Stimulated activated CD4-positive, alpha-beta T cell treated with anti-CD3 and anti-CD28 coated beads, Interleukin-4, amount 100 ng/mL, for 24 hours (primary cell): ENCODE results near the gene VOPP1.
A peak's percentile ranks its signal among the peaks of the same experiment; 100 is the strongest.

Experiments
- DNase-seq: peaks from one replicate; pipeline ENCODE4 v3.0.0-alpha.2; 2020

VOPP1 gene

DNA sequence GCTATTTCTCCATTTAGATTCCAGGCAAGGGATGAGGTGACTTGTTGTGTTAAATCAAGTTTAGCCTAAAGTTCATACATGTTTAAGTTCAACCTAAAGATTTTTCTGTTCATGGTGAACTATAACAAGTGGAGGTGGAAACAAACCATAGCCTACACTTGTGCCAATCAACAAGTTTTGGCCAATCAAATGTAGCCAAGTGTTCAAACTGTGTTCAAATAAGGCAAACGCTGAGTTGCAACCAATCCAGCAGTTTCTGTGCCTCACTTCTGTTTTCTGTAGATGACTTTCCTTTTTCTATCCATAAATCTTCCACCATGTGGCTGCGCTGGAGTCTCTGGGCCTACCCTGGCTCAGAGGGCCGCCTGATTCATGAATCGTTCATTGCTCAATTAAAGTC lies 4.5 kb upstream of the VOPP1 start:
- DNase-seq, result no peak

DNA sequence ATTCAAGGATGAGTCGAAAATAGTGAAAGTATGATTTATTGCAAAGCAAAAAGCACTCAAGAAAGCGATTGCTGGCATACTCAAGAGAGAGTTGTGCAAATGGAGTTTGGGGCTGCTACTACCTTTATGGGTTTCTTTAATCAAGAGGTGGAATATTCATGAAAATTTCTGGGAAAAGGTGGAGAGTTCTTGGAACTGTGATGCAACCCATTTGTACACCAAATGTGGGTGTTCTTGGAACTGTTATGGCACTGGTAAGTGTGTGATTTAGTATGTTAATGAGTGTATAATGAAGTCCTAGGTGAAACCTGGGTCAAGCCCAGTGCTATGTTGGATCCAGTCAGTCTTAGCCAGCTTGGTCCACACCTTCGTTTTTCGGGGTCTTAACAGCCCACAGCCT lies 3.4 kb upstream of the VOPP1 start:
- DNase-seq, result peak; percentile 1

DNA sequence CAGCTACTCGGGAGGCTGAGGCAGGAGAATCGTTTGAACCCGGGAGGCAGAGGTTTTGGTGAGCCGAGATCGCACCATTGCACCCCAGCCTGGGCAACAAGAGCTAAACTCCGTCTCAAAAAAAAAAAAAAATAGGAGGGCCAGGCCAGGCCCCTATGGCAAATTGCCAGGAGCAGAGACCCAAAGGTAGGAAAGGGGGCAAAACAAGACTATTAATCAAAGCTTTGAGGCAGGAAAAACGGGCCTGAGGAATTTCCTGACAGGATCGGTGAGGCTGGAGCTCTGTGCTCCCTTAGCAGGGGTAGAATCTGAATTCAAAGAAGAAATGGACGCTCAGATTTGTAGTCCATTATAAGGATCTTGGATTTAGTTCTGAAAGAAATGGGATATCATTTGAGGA lies 2.8 kb upstream of the VOPP1 start:
- DNase-seq, result no peak

DNA sequence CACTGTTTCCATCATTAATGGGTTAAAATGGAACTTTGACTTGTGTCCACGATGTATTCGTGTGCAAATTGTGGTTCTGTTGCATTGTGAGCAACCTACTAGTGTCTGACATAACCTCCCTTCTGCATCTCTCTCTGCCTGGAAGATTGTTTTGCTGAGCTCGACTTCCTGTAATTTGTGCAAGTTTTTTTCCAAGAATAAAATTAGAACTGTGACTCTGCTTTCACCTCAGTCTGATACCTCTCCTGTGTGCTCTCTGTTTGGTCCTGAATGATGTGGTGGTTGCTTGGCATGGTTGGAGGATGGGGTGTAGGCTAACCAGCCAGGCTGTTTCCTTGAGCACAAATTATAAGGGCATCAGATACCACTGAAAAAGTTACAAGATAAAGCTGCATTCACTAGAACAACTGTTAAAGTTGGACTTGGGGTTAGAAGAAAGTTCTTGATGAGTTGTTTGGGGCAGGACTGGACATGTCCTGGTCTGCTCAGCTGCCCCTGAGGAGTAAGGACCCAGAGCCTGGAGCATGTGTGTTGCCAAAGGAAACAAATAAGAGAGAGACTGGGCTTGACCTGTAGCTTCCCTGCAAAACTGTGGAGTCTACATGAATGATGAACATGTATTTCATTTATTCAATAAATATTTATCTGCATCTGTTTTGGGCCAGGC lies 1.9 kb upstream of the VOPP1 start:
- DNase-seq, result no peak

DNA sequence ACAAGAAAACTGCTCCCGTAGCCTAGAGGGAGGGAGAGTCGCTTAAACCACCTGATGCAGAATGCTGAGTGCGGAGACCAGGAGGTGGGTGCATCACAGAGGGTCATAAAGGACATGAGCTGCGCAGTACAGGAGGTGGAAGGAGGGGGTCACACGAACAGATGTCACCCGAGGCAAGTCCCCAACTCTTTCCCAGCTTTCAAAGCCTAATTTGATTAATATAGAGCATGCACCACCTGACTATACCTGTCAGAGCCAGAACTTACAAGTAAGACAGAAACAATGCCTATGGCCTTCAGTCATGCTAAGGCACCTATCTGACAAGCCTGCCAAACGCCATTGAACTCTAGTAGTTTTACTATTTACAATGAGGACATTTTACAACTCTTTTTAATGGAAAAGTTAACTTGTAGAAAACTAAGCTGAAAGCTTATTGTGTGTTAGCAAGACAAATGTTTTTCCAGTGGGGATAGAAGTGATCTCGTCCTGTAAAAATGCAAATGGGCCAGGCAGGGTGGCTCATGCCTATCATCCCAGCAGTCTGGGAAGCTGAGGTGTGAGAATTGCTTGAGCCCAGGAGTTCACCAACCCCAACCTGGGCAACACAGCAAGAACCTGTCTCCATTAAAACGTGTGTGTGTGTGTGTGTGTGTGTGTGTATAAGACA lies 1.1 kb upstream of the VOPP1 start:
- DNase-seq, result no peak

DNA sequence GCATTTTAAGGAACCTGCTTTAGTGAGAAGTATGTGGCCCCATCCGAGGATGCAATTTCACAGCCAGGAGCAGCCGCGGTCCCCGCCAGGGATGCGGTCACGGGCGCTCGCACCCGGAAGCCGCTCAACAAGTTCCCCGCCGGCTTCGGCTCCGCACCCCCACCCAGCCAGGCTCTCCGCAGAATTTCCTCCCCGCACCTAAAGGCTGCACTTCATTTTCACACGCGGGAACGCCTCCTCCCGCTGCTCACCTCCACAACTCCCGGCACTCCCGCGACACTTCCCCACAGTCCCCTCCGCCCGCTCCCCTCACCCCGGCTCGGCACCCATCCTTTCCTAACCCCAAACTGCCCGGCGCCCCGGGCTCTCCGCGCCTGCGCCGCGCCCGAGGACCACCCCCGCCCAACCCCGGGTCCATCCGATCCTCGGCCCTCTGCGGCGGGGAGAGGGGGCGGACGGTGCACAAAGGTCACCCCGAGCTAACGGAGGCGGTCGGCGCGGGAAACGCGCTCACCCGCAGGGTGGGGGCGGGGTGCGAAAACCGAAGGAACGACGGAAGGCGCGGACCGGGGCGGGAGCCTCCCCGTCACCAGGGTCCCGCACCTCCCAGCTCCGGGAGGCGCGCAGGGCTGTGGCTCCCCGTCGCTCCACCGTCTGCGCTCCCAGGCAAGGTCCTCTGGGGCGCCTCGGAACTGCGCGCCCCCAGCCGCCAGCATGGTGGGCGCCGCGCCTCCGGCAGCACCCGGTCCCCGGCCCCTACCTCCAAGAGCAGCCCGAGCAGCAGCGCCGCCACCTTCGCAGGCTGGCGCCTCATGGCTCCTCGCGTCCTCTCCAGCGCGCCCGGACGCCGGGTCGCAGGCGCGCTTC lies 558 bp downstream of the VOPP1 start:
- peak; percentile 67 for DNase-seq

DNA sequence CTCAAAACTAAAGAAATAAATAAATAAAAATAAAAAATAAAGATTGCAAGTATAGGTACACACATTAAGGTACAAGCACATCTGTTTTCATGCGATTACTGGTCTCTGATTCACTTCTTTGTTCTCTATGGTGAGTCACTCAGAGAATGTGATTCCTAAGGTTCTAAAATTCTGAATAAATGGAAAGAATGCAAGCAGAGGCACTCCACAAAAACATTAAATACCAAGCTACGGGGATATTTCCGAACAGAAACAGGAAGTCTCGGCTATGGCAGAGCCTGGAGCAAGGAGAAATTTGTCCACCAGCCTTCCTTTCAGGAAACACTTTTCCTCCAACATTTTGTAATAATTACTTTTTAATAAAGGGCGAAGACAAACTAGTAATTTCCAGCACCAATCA lies 1.4 kb downstream of the VOPP1 start:
- DNase-seq, result no peak

DNA sequence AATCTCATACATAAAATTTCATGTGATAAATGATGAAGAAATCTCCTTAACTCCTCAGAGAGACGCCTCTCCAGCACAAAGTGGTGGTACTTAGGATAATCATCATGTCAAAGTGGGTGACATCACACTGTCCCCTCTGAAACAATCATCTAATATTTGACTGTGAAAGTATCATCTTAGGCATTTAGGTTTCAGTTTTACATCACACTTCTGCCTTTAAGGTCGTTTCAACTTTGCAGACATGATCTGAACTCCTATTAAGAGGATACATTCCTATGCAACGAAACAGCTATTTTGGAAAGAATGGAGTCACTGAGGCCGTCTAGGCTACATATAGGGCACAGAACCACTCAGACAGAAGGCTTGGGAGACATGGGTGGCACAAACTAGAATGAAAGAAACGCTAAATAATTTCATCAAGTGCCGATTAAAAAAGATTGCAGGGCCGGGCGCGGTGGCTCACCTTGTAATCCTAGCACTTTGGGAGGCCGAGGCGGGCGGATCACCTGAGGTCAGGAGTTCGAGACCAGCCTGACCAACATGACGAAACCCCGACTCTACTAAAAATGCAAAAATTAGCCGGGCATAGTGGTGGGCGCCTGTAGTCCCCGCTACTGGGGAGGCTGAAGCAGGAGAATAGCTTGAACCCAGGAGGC lies 2.0 kb downstream of the VOPP1 start:
- no peak for DNase-seq

DNA sequence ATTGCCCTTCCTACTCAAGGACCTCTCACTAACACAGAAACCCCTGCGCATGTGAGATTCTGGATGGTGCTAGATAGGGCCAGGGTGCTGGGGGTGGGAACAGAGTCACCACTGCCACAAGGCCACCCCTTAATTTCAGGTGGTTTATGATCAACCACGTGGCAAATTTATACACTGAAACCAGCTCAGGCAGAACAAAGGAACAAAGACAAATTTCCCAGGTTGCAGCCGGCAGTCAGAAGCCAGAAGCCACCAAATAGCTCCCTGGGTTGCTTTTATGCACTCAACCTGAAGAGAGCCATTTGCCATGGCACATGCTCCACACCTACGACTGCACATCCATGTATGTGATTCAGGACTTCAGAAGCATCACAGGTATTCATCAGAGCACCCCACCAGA lies 2.5 kb downstream of the VOPP1 start:
- peak; percentile 66 for DNase-seq

DNA sequence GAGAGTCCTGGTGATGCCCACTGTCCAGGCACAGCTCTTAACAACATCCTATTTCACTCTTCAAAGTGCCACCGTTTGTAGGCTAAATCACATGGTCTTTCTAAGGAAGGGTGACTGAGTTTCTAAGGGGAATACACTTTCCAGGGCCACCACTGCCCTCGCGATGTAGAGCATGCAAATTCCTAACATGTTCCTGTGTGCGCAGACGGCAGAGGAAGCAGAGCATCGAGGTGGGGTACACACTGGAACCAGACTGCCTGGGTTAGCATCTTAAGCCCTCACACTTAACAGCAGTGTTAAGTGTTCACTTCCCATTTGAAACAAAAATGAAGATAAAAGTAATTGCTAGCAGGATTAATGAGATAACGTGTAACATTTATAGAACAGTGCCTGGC lies 3.0 kb downstream of the VOPP1 start:
- no peak for DNase-seq

DNA sequence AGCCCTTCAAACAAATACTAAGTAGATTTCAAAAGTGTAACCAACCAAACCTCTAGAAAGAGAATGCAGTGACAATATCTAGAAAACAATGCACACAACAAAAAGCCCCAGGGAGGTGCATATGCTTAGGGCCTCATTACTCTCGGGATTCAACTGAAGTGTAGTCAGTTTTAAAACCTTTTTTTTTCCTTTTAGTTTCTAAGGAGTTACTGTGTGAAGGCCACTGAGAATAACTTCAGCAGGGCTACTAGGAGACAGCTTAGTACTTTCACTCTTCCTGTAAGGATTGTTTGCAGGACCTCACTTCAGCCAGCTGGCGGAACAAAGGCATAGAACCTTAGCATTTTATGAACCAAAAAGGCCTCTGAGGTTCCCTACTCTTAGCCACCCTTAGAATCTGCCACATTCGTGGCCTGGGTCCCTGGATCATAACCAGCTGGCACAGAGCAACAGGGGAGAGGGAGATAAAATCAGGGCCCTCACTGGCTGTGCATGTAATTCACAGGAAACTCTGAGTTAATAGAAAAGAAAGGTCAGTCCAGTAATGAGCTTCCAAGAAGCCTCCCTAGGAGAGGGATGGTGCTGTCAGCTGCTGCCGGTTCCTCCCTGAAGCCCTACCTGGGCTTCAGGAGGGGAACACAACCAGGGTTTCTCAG lies 3.6 kb downstream of the VOPP1 start:
- no peak for DNase-seq

DNA sequence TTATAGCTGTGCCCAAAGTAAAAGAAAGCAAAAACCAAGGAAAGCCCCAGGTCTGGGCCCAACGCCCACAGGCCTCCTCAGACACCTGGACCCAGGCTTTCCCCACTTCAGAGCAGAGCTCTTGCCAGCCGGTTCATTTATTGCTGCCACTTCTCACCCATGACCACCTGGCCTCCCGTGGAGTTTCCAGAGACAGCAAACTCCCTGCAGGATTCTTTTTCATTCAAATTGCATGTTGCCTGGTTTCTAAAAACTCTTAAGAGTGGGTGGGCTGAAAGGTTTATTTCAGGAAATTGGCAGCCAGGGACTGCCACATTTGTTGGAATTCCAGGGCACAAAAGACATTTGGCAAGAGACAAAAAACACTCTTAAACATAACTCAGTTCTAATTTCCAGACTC lies 4.7 kb downstream of the VOPP1 start:
- no peak for DNase-seq

DNA sequence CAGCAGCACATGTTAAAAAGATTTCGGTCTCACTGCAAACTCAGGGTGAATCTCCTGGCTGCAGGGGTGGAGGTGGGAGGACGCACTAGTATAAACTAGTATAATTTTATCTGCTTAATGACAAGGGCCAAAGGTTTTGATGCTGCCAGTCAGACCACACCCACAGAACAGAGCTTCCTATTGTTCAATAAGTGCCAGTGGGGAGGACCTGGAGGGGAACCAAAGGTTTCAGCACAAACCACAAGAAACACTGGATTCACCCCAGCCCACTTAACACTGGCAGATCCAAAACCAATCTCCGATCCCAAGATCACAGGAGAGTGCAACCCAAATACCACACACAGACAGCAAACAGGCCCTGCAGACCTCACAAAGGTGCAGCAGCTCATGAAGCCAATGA lies 6.6 kb downstream of the VOPP1 start:
- DNase-seq, result no peak

DNA sequence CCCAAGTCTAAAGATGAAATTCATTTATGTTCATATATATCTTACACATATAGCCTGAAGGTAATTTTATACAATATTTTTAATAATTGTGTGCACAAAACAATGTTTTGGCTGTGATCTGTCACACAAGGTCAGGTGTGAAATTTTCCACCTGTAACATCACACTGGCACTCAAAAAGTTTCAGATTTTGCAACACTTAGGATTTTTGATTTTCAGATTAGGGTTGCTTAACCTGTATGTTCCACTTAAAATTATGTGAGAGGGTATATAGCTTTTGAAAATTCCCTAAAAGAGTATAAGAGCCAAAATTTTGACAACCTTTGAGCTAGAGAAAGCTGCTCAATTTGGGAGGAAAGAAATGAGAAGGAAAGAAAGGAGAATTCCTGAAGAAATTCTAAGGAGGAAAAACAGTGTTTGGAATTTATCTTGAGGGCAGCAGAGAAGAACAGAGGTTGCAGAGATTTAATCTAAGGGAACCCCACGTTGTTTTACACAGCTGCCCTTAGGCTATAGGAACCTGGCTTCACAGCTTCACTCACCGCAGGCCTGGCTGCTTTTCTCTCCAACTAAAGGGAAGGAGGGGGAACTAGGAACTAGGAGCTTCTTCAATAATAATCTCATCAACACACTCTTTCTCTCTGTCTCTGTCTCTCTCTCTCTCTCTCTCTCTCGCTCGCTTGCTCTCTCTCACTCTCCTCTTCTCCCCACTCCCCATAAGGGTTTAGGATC lies 8.5 kb downstream of the VOPP1 start:
- no peak for DNase-seq

DNA sequence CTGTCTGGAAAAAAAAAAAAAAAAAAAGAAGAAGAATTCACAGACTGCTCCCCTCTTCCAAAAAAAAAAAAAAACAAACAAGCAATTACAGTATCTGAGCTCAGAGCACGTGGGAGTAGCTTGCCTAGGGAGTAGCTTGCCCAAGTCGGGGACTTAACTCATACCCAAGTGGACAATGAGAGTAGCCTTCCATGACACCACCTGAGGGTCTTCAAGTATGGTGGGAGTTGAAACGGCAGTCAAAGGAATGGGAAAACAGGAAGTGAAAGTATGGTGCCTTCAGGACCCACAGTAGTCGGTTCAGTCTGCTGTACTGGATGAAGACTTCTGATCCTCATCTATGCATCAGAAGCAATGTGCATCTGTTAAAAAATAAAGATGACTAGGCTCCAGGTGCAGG lies 10.6 kb downstream of the VOPP1 start:
- no peak for DNase-seq

DNA sequence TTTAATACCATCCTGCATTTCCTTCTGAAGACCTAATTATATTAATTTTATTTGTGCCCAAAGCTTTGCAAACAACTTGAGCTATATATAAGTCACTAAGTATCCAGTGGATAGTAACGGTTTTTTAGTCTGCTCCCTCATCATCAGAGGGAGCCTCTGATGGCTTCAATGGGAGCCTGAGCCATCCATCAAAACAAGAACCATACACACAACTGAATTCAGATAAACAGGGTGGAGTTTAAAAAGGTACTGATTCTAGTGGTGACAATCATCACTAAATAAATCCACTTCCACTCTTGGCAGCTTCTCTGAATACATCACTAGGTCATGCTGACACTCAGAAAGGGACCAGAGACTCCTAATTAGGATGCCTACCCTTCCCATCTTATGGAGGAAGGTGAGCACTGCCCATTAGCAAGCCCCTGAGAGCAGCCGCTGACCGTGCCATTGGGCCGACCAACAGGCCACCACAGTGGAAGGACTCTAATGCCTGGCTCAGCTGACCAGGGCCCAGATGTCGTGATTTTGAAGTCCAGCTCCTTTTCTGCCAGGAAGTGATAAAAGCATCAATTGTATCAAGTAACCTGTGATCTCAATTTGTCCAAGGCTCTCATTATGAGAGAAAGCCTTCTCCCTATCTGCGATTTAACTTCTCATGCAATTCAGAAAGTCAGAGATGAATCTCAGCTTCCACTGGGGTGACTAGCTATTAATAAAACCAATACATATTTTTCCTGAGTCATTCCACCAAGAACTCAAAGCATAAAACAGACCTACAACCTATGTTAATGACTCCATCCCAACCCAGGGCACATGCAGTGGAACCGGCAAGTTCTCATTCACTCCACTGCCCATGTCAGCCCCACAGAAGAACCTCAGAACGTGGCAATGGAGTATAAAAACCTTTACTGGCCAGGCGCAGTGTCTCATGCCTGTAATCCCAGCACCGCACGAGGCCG lies 13.1 kb downstream of the VOPP1 start:
- DNase-seq, result peak; percentile 0

DNA sequence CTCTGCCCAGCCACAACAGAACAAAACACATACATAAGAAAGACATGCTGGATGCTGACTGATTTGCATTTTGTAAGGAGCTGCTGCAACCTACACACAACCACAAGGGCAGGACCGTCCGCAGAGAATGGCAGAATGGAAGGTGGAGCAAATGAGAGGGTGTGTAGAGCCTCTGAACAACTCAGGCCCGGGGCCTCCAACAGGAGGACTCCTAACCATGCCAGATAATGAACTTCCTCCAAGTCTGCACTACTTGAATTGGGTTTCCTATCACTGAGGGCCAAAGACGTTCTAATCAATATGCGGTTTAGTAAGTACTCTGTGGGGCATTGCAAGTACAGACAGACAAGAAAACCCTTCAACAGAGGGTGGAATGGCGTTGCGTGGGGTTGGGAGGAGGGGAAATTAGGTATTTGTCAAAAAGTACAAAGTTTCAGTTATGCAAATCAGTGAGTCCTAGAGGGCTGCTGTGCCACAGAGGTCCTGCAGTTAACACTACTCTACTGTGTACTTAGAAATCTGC lies 14.6 kb downstream of the VOPP1 start:
- peak; percentile 48 for DNase-seq

DNA sequence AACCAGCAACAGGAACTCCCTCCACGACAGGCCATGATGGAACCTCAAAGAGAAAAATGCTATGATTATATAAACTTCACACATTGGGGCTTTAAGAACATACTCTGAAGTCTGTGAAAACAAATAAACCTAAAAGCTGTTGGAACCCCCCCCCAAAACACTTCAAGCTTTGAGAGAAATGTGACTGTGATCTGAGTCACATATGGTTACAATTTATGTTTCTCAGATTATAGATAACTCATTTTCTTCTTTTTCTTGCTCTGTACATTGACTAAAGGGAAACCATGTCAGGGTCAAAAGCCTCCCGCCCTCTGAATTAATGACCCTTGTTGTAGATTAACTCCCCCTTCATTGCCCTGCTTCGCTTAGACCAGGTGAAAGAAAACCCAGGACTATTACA lies 15.8 kb downstream of the VOPP1 start:
- peak; percentile 3 for DNase-seq

DNA sequence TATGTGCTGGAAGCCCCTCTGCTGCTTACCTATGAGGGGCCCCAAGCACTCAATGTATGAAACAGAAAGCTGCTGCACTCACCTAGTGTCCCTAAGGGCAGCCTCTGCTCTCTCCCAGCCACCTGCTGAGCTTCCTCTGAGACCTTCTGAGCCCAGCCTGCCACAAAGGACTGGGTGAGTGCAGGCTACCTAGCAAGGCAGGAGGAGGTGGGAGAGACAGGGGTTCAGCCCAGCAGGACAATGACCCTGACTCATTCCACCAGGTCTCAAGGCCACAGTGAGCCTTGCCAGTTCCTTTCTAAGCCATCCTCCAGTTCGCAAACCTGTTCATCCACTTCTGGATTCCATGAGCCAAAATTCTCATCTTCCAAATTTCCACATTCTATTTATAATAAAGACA lies 16.3 kb downstream of the VOPP1 start:
- DNase-seq, result peak; percentile 2

DNA sequence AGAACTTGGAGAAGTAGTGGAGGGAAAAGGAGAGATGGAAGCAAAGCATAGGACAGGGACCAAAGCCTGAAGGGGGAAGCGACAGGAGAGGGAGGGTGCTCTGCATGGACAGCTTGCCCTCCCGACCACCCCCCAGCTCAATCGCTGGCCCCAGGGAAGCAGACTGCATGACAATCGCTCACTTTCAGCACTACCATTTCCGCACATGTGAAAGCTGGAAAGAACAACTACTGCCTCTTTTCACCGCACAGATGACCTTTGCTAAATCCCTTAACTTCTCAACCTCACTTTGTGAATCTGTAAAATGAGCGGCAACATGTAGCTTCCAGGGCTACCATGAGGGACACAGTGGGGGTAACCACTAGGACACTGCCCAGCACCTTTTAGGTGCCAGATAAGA lies 17.1 kb downstream of the VOPP1 start:
- DNase-seq, result no peak

DNA sequence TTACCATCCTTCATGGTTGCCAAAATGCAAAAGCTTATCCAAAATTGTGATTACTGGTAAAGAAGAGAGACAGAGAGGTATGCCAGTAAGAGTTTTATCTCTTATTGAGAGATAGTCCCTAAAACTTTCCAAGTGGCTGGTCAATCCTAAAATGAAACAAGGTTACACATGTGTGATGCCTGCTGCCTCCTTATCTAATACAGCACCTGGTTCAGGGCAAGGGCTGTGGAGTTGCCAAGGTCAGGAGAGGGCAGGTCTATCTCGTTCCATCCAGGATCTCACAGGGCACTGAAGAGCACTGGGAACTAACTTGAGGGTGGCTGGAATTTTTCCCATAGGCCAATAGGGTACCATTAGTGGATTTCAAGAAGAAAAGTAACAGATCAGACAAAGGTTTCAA lies 18.3 kb downstream of the VOPP1 start:
- no peak for DNase-seq
